GM21717 (cell line): ENCODE results near the gene RNU2-1.
"Not testable (repeated sequence)": the region's sequence is repeated elsewhere in the genome, so short reads cannot be mapped to it uniquely, and the experiment has no call there.

ENCODE experiments used
- ATAC-seq: cut with Tn5 transposase; IDR thresholded peaks from one replicate; pipeline ENCODE4 v1.9.1; 2021; ENCODE audit warnings: mild to moderate bottlenecking, moderate library complexity; ENCODE audit not compliant: unreplicated experiment

Gene RNU2-1

DNA sequence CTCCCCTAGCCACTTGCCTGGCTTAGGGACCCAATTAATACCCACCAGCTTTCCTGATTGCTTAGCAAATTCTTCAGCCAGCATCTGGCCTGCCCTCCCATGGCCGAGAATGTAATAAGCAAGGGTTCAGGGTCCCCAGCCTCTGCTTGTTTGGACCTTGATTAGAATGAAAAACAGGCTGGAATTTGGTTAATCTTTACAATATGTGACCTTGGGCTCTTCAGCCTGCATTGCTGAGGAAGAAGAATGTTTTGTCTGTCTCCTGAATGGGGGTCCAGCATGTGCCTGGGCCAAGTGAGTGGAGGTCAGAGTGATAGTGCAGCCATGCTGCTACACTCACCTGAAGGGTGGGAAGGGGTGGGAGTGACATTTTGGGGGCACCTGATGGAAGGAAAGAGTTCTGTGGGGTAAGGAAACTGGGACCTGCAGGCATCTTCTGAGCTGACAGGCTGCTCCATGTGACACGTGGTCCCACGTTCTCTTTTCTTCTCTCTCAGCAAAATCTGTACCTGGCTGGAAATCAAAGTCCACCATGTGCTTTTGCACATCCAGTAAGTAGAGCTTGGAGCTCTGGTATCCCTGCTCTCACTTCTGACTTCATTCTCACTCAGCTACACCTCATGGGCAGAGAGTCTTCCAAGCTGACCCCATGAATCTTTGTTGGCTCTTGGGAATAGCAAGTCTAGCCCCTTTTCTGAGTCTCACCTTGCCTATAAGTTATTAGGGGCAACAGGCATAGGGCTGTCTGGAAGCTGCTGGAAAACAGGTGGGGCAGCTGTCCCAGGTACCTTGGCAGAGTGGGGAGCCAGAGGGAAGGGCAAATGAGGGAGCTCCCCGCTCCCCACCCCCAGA is 16.8 kb downstream of the RNU2-1 start:
- ATAC-seq: no peak

DNA sequence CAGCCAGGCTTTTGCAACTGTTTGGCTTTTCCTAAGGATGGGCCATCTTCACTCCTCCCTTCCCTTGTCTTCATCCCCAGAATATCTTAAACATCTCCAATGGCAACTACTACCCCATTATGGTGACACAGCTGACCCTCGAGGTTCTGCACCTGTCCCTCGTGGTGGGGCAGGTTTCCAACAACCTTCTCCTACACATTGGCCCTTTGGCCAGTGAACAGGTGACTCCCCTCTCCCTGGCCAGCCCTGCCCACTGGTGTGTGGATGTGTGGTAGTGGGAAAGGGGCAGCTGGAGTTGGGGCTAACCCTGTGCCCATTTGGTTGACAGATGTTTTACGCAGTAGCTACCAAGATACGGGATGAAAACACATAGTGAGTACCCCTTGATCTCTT is 17.4 kb downstream of the RNU2-1 start:
- no peak for ATAC-seq

DNA sequence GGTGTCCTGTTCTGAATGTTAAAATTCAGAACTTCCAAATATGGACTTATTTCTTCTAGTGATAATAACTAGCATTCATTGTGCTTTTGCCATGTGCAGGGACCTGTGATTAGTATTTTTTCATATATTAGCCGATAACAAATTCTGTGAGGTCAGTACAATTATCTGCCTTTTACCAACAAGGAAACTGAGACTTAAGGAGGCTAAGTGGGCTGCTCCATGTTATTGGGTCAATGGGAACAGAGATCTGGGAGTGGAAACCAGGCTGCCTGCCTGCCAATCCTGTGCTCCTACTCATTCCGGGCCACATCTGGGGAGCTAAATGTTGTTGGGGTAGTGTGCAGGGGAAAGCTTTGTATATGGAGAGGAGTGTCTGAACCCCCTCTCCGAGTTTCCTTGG is 18.4 kb downstream of the RNU2-1 start:
- ATAC-seq: no peak

DNA sequence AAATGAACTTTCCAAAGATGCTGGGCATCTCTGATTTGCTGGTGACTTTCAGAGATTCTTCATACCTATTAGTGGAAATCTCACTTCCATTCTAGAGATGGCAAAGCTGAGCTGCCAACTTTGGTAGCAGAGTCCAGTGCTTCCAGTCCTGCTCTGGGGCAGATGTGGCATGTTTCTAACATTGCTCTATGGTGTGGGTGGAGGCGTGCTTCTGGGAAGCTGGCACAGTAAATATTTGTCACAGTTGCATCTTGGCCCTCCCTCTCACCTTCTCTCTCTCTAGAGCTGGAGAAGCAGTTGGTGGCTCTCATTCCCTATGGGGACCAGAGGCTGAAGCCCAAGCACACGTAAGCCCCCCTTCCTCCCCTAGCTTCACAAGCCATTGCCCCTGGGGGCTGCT is 20.2 kb downstream of the RNU2-1 start:
- no peak for ATAC-seq

DNA sequence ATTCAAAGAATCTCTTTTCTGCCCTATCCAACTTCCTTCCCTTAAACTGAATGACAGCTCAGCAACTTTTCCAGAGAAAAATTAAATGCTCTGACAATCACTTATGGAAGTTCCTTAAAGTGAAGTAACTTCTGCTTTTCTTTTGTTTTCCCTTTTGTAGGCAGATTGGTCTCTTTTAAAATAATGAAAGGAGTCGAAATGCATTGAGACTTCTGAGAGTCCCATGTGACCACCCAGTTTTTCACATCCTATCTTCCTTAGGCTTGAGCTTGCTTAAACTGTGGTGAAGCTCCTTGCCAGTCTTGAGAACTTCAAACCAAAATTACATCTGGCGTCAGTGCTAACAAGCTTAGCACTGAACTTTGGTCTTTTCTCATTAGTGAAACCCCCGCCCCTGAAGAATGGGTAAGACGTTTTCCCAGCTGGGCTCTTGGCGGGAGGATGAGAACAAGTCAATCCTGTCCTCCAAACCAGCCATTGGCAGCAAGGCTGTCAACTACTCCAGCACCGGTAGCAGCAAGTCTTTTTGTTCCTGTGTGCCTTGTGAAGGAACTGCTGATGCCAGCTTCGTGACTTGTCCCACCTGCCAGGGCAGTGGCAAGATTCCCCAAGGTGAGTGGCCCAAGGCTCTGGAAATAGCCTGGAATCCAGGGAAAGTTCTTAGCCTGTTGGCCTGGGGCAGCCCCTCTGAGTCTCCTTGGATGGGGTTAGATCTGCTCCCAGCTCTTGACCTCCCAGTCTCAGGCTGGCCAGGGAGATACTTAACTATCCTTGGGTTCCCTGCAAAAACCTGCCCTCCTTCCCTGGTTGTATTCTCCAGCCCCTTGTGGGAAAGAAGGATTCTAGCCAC is 20.9 kb downstream of the RNU2-1 start:
- ATAC-seq: no peak

DNA sequence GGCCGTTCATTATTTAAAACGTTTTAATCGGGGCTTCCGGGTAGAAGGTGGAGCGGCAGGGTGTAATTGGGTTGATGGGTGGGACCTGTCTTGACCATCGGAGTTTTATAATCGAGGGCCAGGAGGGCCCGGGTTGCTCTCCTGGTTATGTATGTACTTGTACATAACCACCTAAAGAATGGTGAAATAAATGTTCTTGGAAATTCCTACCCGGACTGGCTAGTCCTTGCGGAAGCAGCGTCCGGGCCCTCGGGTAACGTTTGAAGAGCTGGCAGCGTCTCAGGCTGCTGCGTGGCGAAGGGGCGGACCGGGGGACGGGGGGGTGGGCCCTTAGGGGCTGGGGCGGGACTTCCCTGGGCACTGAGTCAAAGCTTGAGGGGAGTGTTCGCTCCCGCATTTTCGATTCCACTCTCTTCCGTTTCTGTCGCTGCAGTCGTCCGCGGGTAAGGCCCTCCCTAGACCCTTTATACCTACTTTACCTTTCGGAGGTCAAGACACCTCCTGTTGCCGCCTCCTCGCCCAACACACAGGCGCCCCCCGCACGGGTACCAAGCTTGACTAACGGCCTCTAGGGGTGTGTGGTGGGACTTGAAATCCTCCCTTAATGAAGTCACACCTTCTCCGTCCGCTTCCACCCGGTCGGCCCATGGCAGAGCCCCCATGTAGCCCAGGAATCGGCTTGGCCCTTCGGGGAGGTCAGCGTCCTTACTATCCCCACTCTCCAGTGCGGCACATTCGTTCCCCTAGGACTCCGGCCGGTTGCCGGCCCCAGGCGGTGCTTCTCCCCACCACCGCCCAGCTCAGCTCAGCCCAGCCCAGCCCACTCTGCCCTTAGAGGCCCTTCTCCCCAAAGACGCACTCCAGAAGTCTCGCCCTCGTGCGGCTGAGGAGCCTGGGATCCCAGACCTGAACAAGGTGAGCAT is 22.0 kb downstream of the RNU2-1 start, which contains the start of gene TMEM106A:
Gene TMEM106A (plus strand): TSS at position 396 of the 923 bp plus-strand sequence. CDS start 1,167 bp downstream, outside the sequence.
- ATAC-seq: peak; percentile 65

DNA sequence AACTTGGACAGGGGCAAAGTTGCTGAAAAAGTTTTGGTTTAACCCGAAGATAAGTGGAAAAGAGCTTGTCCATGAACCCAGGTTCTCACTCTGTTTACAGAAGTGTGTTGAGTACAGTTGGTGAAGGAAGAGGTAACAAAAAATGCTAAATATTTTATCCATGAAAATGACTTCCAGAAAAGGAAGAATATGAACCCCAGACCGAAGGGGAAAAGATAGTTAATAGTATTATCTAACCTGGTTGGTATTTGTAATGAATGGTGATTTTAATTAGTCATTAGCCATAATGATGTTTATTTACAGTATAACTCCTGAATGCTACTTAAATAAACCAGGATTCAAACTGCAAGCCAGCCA is 22.7 kb downstream of the RNU2-1 start:
- ATAC-seq: no peak

DNA sequence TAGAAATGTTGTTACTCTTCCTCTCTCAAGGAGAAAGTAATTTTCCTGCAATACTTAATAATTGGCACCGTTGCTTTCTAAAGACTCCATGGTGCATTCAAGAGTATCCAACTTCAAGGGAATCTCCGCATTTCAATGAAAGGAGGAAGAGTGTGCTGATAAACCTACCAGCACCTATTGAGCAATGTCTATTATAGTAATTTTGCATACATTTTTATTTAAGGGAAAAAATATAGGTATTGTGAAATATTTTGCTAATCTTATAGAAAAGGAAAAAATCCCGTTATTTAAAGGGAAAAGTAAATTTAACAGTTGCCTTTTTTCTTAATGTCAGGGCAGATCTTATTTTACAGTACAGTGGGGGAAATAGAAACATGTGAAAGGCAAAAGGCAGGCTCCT is 23.2 kb downstream of the RNU2-1 start:
- no peak for ATAC-seq

DNA sequence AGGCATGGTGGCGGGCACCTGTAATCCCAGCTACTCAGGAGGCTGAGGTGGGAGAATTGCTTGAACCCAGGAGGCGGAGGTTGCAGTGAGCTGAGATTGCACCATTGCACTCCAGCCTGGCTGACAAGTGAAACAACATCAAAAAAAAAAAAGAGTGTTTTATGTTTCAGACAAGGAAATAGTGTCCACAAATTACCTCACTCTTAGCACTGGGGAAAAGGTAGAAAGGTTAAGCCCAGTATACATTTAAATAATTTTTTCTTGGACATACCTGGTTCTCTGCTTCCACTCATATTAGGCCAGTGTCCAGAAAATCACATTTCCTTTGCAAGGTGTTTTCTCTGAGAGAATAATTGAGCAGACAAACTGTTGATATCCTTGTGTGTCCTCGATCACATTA is 30.8 kb downstream of the RNU2-1 start:
- not testable (repeated sequence) for ATAC-seq

DNA sequence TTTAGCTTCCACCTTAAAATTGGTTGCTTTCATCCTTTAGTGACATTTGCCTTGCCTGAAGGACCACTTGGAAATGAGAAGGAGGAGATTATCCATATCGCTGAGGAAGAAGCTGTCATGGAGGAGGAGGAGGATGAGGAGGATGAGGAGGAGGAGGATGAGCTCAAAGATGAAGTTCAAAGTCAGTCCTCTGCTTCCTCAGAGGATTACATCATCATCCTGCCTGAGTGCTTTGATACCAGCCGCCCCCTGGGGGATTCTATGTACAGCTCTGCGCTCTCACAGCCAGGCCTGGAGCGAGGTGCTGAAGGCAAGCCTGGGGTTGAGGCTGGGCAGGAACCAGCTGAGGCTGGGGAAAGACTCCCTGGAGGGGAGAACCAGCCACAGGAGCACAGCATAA is 33.6 kb downstream of the RNU2-1 start:
- no peak for ATAC-seq

DNA sequence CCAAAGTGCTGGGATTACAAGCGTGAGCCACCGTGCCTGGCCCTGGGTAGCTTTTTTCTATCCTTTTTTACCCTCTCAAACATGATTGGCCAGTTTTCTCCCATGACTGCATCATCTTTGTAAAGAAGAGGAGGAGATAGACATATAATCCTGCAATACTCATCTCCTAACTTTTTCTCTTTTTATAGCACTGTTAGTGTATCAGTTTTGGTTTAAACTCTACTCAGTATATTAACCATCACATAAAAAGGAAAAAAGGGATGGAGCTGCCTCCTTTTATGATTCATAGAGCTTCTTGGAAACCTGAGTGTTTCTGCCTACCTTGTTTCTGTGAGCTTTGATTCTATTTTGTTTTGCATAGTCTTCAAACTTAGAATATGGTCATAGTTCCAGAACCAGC is 34.1 kb downstream of the RNU2-1 start:
- ATAC-seq: no peak

DNA sequence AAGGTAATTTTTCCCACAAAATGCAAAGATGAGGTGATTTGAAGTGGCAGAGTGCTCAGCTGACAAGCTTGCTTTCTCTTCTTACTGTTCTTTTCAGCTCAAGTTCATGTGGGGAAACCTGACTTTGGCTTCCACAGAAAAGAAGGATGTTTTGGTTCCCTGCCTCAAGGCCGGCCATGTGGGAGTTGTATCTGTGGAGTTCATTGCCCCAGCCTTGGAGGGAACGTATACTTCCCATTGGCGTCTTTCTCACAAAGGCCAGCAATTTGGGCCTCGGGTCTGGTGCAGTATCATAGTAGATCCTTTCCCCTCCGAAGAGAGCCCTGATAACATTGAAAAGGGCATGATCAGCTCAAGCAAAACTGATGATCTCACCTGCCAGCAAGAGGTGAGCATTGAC is 40.5 kb downstream of the RNU2-1 start:
- ATAC-seq: no peak

DNA sequence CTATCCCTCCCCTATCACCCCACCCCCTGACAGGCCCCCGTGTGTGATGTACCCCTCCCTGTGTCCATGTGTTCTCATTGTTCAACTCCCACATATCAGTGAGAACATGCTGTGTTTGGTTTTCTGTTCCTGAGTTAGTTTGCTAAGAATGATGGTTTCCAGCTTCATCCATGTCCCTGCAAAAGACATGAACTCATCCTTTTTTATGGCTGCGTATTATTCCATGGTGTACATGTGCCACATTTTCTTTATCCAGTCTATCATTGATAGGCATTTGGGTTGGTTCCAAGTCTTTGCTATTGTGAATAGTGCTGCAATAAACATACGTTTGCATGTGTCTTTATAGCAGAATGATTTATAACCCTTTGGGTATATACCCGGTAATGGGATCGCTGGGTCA is 47.1 kb downstream of the RNU2-1 start:
- not testable (repeated sequence) for ATAC-seq

DNA sequence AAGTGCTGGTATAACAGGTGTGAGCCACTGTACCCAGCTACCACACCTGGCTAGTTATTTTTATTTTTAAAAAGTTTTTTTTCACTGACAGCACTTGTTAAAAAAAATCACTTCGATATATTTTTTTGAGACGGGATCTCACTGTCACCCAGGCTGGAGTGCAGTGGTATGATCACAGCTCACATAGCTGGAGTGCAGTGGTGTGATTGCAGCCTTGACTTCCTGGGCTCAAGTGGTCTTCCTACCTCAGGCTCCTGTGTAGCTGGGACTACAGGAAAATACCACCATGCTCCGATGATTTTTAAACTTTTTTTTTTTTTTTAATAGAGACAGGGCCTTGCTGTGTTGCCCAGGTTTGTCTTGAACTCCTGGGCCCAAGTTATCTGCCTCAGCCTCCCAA is 49.9 kb downstream of the RNU2-1 start:
- no peak for ATAC-seq
